Activated CD8-positive, alpha-beta memory T cell treated with anti-CD3 and anti-CD28 coated beads for 4 hours (primary cell): ENCODE results near the gene NOC4L.

Source experiments
- DNase-seq, 2 donors: peaks; one replicate each; pipeline ENCODE4 v3.0.0-alpha.2; 2020; ENCODE audit warnings: low read depth in 2 of 2

The NOC4L gene

DNA sequence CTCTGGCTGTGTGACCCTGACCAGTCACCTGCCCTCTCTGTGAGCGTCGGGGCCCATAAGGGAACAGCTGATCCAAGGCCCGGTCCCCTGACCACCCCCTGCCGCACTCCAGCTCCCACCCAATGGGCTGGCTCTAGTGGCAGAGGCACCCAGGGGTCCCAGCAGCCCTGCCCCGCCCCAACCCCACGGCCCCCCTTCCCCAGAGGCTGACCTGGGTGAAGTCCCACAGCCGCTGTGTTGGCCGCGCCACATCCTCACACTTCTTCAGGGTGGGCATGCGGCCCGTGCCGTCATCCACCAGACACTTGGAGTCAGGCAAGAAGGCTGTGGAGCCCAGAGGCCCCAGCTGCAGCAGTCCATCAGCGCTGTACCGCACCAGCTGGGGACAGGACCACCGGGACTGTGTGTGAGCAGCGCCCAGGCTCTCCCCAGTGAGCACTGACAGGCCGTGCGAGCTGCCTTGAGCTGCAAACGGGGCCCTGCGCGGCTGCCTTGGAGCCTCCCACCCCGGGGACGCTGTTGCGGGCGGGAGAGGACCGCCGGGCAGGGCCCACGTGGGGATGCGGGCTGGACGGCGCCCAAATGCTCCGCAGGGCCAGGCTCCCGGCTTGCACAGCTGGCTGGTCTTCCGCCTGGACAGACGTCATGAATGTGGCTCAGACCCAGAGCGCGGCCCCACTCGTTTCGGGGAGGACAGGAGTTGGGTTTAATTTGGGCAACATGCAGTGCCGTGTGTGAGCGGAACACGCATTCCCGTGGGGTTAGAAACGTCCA lies 53.5 kb downstream of the NOC4L start:
- DNase-seq: no peak

DNA sequence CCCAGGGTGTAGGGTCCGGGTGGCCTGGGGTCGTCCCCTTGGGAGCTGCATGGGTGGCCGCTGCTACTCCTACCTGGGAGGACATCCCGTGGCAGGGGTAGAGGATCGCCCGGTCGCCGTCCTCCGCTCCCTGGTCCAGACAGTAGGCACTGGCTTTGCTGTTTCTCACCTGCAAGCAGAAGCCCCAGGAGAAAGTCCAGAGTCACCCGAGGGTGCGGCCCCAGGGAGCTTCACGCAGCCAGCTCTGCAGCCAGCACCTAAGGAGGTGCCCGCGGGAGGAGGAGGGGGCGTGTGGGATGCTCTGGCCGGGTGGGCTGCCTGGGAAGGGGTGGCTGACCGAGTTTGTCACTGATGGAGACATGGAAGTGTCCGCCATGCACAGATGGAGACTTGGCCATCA lies 54.8 kb downstream of the NOC4L start:
- DNase-seq: no peak

DNA sequence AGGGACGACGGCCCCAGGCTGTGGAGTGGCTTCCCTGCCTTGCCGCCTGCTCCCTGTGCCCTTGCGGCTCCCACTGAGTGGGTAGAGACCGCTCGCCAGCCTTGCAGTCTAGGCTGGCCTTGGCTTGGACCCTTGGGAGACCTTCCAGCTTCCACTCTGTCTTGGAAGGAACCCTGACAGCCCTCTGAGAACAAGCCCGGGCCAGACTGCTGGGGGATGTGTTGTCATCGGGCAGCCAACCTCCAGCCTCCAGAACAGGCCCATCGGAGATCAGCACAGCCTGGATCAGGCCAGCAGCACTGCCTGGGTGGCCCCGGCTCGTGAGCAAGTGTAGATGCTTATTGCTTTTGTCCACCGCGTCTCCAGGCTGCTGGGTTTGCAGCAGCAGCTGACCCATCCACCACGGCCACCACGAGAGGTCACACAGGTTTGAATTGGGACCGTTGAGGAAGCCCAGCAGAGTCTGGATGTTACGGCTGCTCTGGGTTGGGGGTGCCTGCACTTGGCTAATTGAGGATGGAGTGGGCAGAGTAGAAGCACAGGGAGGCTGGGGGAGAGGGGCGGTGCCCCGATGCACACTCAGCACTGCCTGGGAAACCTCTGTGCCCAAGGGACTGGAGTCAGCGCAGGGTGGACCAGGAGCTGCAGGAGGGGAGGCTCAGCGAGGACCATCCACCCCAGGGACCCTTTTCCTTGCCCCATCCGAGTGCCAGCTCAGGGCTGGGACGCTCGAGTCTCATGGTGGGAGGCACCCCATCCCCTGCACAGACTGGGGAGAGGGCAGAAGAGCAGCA lies 55.5 kb downstream of the NOC4L start:
- no peak for DNase-seq

DNA sequence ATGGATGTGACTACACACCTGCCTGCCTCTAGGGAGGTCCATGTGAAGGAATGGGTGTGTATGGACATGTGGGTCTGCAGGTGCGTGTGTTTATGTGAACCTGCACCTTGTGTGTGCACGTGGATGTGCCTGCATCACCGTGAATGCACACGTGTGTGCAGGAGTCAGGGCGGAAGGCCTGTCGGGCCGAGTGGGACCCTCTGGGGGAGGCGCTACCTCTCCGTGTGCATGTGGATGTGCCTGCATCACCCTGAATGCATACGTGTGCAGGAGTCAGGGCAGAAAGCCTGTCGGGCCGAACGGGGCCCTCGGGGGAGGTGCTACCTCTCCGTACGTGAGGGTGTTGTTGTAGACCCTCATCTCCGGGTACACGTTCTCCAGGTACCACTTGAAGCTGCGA lies 56.5 kb downstream of the NOC4L start:
- no peak for DNase-seq

GRCh38 chr12:132201391-132202120 lies 57.3 kb downstream of the NOC4L start:
- DNase-seq: no peak
